IMR-90 (cell line): ENCODE data around the gene STX2. TPM values are rescaled to one million over a fixed set of nuclear protein-coding genes. Genes with fewer than 3 reads are reported as not detected.

Experiments used
- ATAC-seq: fragments of 200-7000 bp; cut with Tn5 transposase; 2 replicates; pipeline ENCODE4 v1.9.1; 2020; ENCODE audit warnings: low read depth, mild to moderate bottlenecking, moderate library complexity
- BruUV-seq: library from RNA; stranded (reverse); fragments of 400-500 nt; replicated peaks from 2 replicates; lab custom pipeline; 2021; lab: Mats Ljungman, UMichigan
- CTCF ChIA-PET: fragments of 300-600 bp; formaldehyde crosslinking; extraction: SDS; loops from one replicate; lab custom pipeline; 2021; ENCODE audit warnings: antibody characterized with exemption; lab: Yijun Ruan, JAX
- POLR2A ChIA-PET: fragments of 300-600 bp; sonication (Branson Sonifier 250); formaldehyde crosslinking; loops from one replicate; lab custom pipeline; 2022; ENCODE audit warnings: antibody characterized with exemption; ENCODE audit not compliant: unreplicated experiment; lab: Charles Lee
- DNase-seq: peaks from one replicate; pipeline ENCODE4 v3.0.0; 2013
- H2AFZ ChIP-seq: replicated peaks from 2 replicates; pipeline ENCODE3; 2013; ENCODE audit warnings: low read length, mild to moderate bottlenecking; ENCODE audit not compliant: poor library complexity
- H2AK5ac ChIP-seq: 2 replicates; pipeline ENCODE4 v1.6.1; 2013; ENCODE audit warnings: low read depth, low read length, inconsistent platforms
- H2AK9ac ChIP-seq: replicated peaks from 2 replicates; pipeline ENCODE3; 2013; ENCODE audit warnings: mild to moderate bottlenecking, low read depth, low read length, moderate library complexity; ENCODE audit not compliant: poor library complexity
- H2BK120ac ChIP-seq: 2 replicates; pipeline ENCODE4 v1.6.1; 2013; ENCODE audit warnings: low read depth, low read length, inconsistent platforms
- H2BK15ac ChIP-seq: 3 replicates; pipeline ENCODE4 v1.6.1; 2013; ENCODE audit warnings: low read depth, low read length, inconsistent platforms
- H2BK20ac ChIP-seq: 2 replicates; pipeline ENCODE4 v1.6.1; 2013; ENCODE audit warnings: low read depth, mild to moderate bottlenecking, inconsistent platforms, low read length, moderate library complexity
- H2BK5ac ChIP-seq: 2 replicates; pipeline ENCODE4 v1.6.1; 2013; ENCODE audit warnings: mild to moderate bottlenecking, low read depth, low read length, inconsistent platforms; ENCODE audit not compliant: poor library complexity, severe bottlenecking
- H3K14ac ChIP-seq: replicated peaks from 2 replicates; pipeline ENCODE4 v1.6.1; 2013; ENCODE audit warnings: low read depth, low read length, inconsistent platforms
- H3K18ac ChIP-seq: 2 replicates; pipeline ENCODE4 v1.6.1; 2013; ENCODE audit warnings: low read depth, low read length, control low read depth
- H3K23ac ChIP-seq: 2 replicates; pipeline ENCODE4 v1.6.1; 2013; ENCODE audit warnings: low read depth, low read length, inconsistent platforms
- H3K27ac ChIP-seq: 2 replicates; pipeline ENCODE4 v1.5.1; 2013; ENCODE audit warnings: mild to moderate bottlenecking, control low read depth, low read length; ENCODE audit not compliant: insufficient read depth
- H3K27me3 ChIP-seq: 2 replicates; pipeline ENCODE4 v1.6.1; 2013; ENCODE audit warnings: low read length; ENCODE audit not compliant: control insufficient read depth, insufficient read depth
- H3K36me3 ChIP-seq: 2 replicates; pipeline ENCODE4 v1.6.1; 2013; ENCODE audit warnings: low read length, mixed read lengths; ENCODE audit not compliant: control insufficient read depth, insufficient read depth
- H3K4ac ChIP-seq: 2 replicates; pipeline ENCODE4 v1.6.1; 2013; ENCODE audit warnings: low read depth, low read length, inconsistent platforms
- H3K4me1 ChIP-seq: 2 replicates; pipeline ENCODE4 v1.6.1; 2013; ENCODE audit warnings: low read length, mixed read lengths; ENCODE audit not compliant: control insufficient read depth, insufficient read depth
- H3K4me2 ChIP-seq: 2 replicates; pipeline ENCODE4 v1.6.1; 2013; ENCODE audit warnings: low read depth, mild to moderate bottlenecking, control low read depth, low read length, moderate library complexity
- H3K4me3 ChIP-seq: 2 replicates; pipeline ENCODE4 v1.5.1; 2013; ENCODE audit warnings: low read depth, mild to moderate bottlenecking, control low read depth, low read length, moderate library complexity; ENCODE audit not compliant: insufficient read depth
- H3K56ac ChIP-seq: 2 replicates; pipeline ENCODE4 v1.6.1; 2013; ENCODE audit warnings: low read length, inconsistent platforms; ENCODE audit not compliant: insufficient read depth; ENCODE audit errors: extremely low read depth
- H3K79me1 ChIP-seq, 2 experiments: 2 replicates each; pipeline ENCODE4 v1.6.1; 2013; ENCODE audit warnings: low read length in 2 of 2, inconsistent platforms in 1 of 2, low read depth in 1 of 2
- H3K9ac ChIP-seq: 2 replicates; pipeline ENCODE4 v1.6.1; 2013; ENCODE audit warnings: low read depth, low read length, control low read depth
- H3K9me1 ChIP-seq: 2 replicates; pipeline ENCODE4 v1.6.1; 2013; ENCODE audit warnings: low read length, inconsistent platforms; ENCODE audit not compliant: insufficient read depth
- H3K9me3 ChIP-seq: 2 replicates; pipeline ENCODE4 v1.6.1; 2013; ENCODE audit warnings: low read length; ENCODE audit not compliant: control insufficient read depth, insufficient read depth
- H4K20me1 ChIP-seq: 2 replicates; pipeline ENCODE4 v1.6.1; 2013; ENCODE audit warnings: low read length, inconsistent platforms; ENCODE audit not compliant: insufficient read depth
- H4K5ac ChIP-seq: 2 replicates; pipeline ENCODE4 v1.6.1; 2013; ENCODE audit warnings: mild to moderate bottlenecking, low read depth, low read length, control low read depth
- H4K8ac ChIP-seq, 2 experiments: 2 replicates each; pipeline ENCODE4 v1.6.1; 2013; ENCODE audit warnings: low read depth in 2 of 2, low read length in 2 of 2, control low read depth in 1 of 2, inconsistent platforms in 1 of 2
- H4K91ac ChIP-seq: 2 replicates; pipeline ENCODE4 v1.6.1; 2013; ENCODE audit warnings: low read depth, low read length, inconsistent platforms; ENCODE audit not compliant: insufficient read depth
- BHLHE40 ChIP-seq: fragments of 150-350 bp; IDR thresholded peaks from 2 replicates; pipeline ENCODE4 v1.6.1; 2016; ENCODE audit warnings: mild to moderate bottlenecking, low read depth, low read length
- CEBPB ChIP-seq: IDR thresholded peaks from 2 replicates; pipeline ENCODE4 v1.6.1; 2012; ENCODE audit warnings: low read depth, low read length, improper control_type of control experiment
- CHD1 ChIP-seq: IDR thresholded peaks from 2 replicates; pipeline ENCODE4 v1.6.1; 2012; ENCODE audit warnings: low read depth, low read length, improper control_type of control experiment
- CTCF ChIP-seq: conservative IDR thresholded peaks from 2 replicates; pipeline ENCODE4 v1.5.1; 2012; ENCODE audit warnings: mild to moderate bottlenecking, low read depth, low read length, improper control_type of control experiment
- ELK1 ChIP-seq: fragments of 150-350 bp; IDR thresholded peaks from 2 replicates; pipeline ENCODE4 v1.6.1; 2016; ENCODE audit warnings: low read depth, mild to moderate bottlenecking, low read length, moderate library complexity, borderline replicate concordance
- MAFK ChIP-seq: IDR thresholded peaks from 2 replicates; pipeline ENCODE4 v1.6.1; 2012; ENCODE audit warnings: low read depth, low read length, improper control_type of control experiment
- MAZ ChIP-seq: IDR thresholded peaks from 2 replicates; pipeline ENCODE4 v1.6.1; 2012; ENCODE audit warnings: low read depth, mild to moderate bottlenecking, low read length, improper control_type of control experiment, moderate library complexity, borderline replicate concordance
- MXI1 ChIP-seq: IDR thresholded peaks from 2 replicates; pipeline ENCODE4 v1.6.1; 2012; ENCODE audit warnings: low read depth, mild to moderate bottlenecking, low read length, moderate library complexity, borderline replicate concordance
- NFE2L2 ChIP-seq: fragments of 150-350 bp; IDR thresholded peaks from 2 replicates; pipeline ENCODE4 v1.6.1; 2016; ENCODE audit warnings: low read depth, mild to moderate bottlenecking, low read length
- POLR2A ChIP-seq: IDR thresholded peaks from 2 replicates; pipeline ENCODE4 v1.6.1; 2012; ENCODE audit warnings: mild to moderate bottlenecking, low read depth, low read length
- RAD21 ChIP-seq: IDR thresholded peaks from 2 replicates; pipeline ENCODE4 v1.6.1; 2012; ENCODE audit warnings: low read length, improper control_type of control experiment
- RFX5 ChIP-seq: IDR thresholded peaks from 2 replicates; pipeline ENCODE4 v1.8.0; 2012; ENCODE audit warnings: low read depth, mild to moderate bottlenecking, low read length, moderate library complexity
- SMC3 ChIP-seq: fragments of 150-350 bp; IDR thresholded peaks from 2 replicates; pipeline ENCODE4 v1.6.1; 2016; ENCODE audit warnings: low read depth, mild to moderate bottlenecking, antibody characterized with exemption, low read length, moderate library complexity
- WGBS, 2 experiments: methylation state at CpG; one replicate each; pipeline versions ENCODE4 v1.1.5 to v1.1.7; 2013; ENCODE audit warnings: missing lambda C conversion rate in 2 of 2; ENCODE audit not compliant: insufficient read length in 1 of 2; ENCODE audit errors: extremely low coverage in 2 of 2; 5-methylcytosine and 5-hydroxymethylcytosine counted together
- dilution Hi-C: fragments of 300-500 bp; cut with HindIII; formaldehyde crosslinking; loops from one replicate; pipeline ENCODE4 v1.14.3; 2018; ENCODE audit warnings: low sequenced_read_pairs; ENCODE audit not compliant: unreplicated experiment
- in situ Hi-C: fragments of 300-500 bp; cut with MboI; formaldehyde crosslinking; loops from 3 replicates; pipeline ENCODE4 v1.14.3; 2019; ENCODE audit warnings: low sequenced_read_pairs, inconsistent platforms, mixed read lengths
- intact Hi-C: fragments of 100-400 bp; cut with micrococcal nuclease; formaldehyde crosslinking; loops from 2 replicates; pipeline ENCODE4 v1.10.0; 2022
- polyA plus RNA-seq, 3 experiments: library from polyadenylated mRNA; depleted of rRNA; stranded (reverse); fragments of >200 nt; gene quantifications; 2 replicates each; pipeline ENCODE4 v1.2.3, GENCODE V29; 2012; ENCODE audit warnings: low replicate concordance in 1 of 3
- total RNA-seq: library from RNA; depleted of rRNA; stranded (reverse); fragments of >200 nt; gene quantifications from 2 replicates; pipeline ENCODE4 v1.2.3, GENCODE V29; 2012
- TF ChIP-seq, protein P1 (sequence below): fragments of 150-350 bp; IDR thresholded peaks from 2 replicates; pipeline ENCODE4 v1.6.1; 2017; ENCODE audit warnings: mild to moderate bottlenecking, antibody characterized with exemption, low read length, low read depth

Gene STX2
- total and polyA plus RNA-seq, 2 of the 4 experiments (the other 2 are of a cell fraction): 26.9 to 32.5 TPM

DNA sequence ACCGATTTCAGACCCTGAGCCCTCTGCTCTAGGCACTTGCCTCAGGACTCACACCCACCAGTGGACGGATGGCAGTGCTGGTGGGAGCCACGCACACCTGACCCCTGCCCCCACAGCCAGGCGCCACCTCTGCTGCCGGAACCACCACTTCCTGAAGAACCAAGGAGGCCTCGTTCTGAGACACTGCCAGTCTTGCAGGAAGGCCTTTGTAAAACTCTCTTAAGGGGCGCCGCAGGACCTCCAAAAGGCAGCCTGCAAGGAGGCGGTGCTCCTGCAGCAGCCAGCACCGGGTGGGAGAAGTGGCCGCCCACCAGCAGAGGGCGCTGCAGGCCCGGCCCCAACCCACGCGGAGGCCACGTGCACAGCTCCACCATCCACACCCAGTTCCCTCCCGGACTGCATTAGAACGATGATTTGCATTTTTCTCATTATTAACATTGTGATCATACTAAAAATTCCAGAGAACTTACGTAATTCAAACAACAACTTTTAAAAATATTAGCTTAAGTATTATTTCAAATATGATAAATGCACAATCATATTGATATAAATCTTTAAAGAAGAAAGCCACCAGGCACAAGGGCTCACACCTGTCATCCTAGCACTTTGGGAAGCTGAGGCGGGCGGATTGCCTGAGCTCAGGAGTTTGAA lies 12.8 kb downstream of the STX2 start:
- Histone ChIP-seq H2BK15ac (no peak overlapping the region; the same call in 2 of the 3 replicates), H3K18ac (peak overlapping the region; percentile 86), H4K91ac (peak overlapping the region; percentile 49), H3K14ac (0 out of 2 replicates have a peak overlapping the region, but pooled peaks have one; percentile 58), H4K8ac (peak overlapping the region; percentile 70 to 77; a peak in 3 of 4 replicates), H3K9ac (no peak overlapping the region), H3K79me1 (peaks cover 34 to 49% of the 10 kb centered on the region in 2 experiments), H3K36me3 (peaks cover 10% of the 10 kb centered on the region), H2BK5ac (peak overlapping the region; percentile 70), H2BK120ac (peak overlapping the region; percentile 52; the same call in 1 of the 2 replicates), H3K23ac (peak overlapping the region; percentile 42; the same call in 1 of the 2 replicates), H3K9me3 (no peaks in the 10 kb centered on the region), H4K20me1 (peaks cover 20% of the 10 kb centered on the region), H3K9me1 (peaks cover 15% of the 10 kb centered on the region; the same call in 1 of the 2 replicates), H3K4me1 (peaks cover 16% of the 10 kb centered on the region), H3K27ac (peak overlapping the region; percentile 73), H2BK20ac (0 out of 2 replicates have a peak overlapping the region, but pooled peaks have one; percentile 3), H2AK5ac (peak overlapping the region; percentile 78; the same call in 1 of the 2 replicates), H3K56ac (no peak overlapping the region), H3K27me3 (no peaks in the 10 kb centered on the region), H2AK9ac (peak overlapping the region; percentile 66), H4K5ac (peak overlapping the region; percentile 71), H3K4me3 (no peak overlapping the region), H2AFZ (peak overlapping the region; percentile 64), H3K4ac (peak overlapping the region; percentile 83), H3K4me2 (no peak overlapping the region)
- no TSS peak for BruUV-seq
- intact Hi-C loops: no loop called here
- in situ Hi-C loops: no loop called here
- CTCF ChIA-PET: interaction anchor here (0.6 to 1.5 kb wide), 3 partner anchors 10 to 31 kb away, joined by 3 to 6 read pairs (median 3); no protein-coding TSS in a partner anchor
- peak; percentile 74 for ATAC-seq
- POLR2A ChIA-PET: no interaction called here
- DNase-seq: peak; percentile 69
- dilution Hi-C loops: no loop called here
- 65% methylated on average over 7 of the region's 21 CpGs; no CpG with 5 or more reads in 1 of the 2 experiments for WGBS, 2 experiments
- TF ChIP-seq MXI1: peak; percentile 67; the same call in 1 of the 2 replicates
- TF ChIP-seq, protein P1, sequence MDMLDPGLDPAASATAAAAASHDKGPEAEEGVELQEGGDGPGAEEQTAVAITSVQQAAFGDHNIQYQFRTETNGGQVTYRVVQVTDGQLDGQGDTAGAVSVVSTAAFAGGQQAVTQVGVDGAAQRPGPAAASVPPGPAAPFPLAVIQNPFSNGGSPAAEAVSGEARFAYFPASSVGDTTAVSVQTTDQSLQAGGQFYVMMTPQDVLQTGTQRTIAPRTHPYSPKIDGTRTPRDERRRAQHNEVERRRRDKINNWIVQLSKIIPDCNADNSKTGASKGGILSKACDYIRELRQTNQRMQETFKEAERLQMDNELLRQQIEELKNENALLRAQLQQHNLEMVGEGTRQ: peak; percentile 83
- TF ChIP-seq POLR2A: no peak
- TF ChIP-seq MAZ: no peak; the same call in 1 of the 2 replicates
- no peak for TF ChIP-seq CHD1
- TF ChIP-seq MAFK: no peak
- peak; percentile 47 for TF ChIP-seq SMC3
- TF ChIP-seq RFX5: no peak
- peak; percentile 69 for TF ChIP-seq CTCF
- TF ChIP-seq NFE2L2: peak; percentile 48; the same call in 1 of the 2 replicates
- TF ChIP-seq CEBPB: no peak
- no peak for TF ChIP-seq ELK1
- peak; percentile 62 for TF ChIP-seq RAD21
- TF ChIP-seq BHLHE40: peak; percentile 76
